Right forelimb (tissue), 1 donor: ENCODE data around the gene CLCN6.
A peak's percentile ranks its signal among the peaks of the same experiment; 100 is the strongest.

Experiments
- DNase-seq: peaks from one replicate; pipeline ENCODE4 v3.0.0-alpha.2; 2018

Gene CLCN6

GRCh38 chr1:11831945-11832725 lies 26.1 kb downstream of the CLCN6 start:
- DNase-seq: no peak

GRCh38 chr1:11833497-11833896 lies 27.5 kb downstream of the CLCN6 start:
- DNase-seq: no peak

- DNase-seq: no peak
Measured at GRCh38 chr1:11833900-11834299, 27.9 kb downstream of the CLCN6 start.

GRCh38 chr1:11835441-11836225 lies 29.6 kb downstream of the CLCN6 start:
- no peak for DNase-seq

GRCh38 chr1:11836955-11837766 lies 31.2 kb downstream of the CLCN6 start:
- no peak for DNase-seq

GRCh38 chr1:11837767-11838348 lies 31.9 kb downstream of the CLCN6 start:
- DNase-seq: no peak

GRCh38 chr1:11838349-11839272 lies 32.6 kb downstream of the CLCN6 start:
- peak; percentile 83 for DNase-seq

- DNase-seq: no peak
Measured at GRCh38 chr1:11839727-11840705, 34.0 kb downstream of the CLCN6 start.

GRCh38 chr1:11841245-11842153 lies 35.5 kb downstream of the CLCN6 start:
- no peak for DNase-seq

- no peak for DNase-seq
Measured at GRCh38 chr1:11842154-11843041, 36.4 kb downstream of the CLCN6 start.

GRCh38 chr1:11845641-11846335 lies 39.8 kb downstream of the CLCN6 start:
- DNase-seq: no peak

- peak; percentile 56 for DNase-seq
Measured at GRCh38 chr1:11847667-11848372, 41.8 kb downstream of the CLCN6 start, which contains the start of gene NPPA. Gene NPPA, minus strand, starts transcription at chr1:11847783. Its CDS starts 99 bp downstream, at chr1:11847684.

GRCh38 chr1:11848373-11848700 lies 42.3 kb downstream of the CLCN6 start:
- DNase-seq: no peak

- no peak for DNase-seq
Measured at GRCh38 chr1:11850156-11850555, 44.2 kb downstream of the CLCN6 start.

- no peak for DNase-seq
Measured at GRCh38 chr1:11851180-11851579, 45.2 kb downstream of the CLCN6 start.

GRCh38 chr1:11854519-11854918 lies 48.5 kb downstream of the CLCN6 start:
- DNase-seq: no peak

- DNase-seq: no peak
Measured at GRCh38 chr1:11855430-11855829, 49.4 kb downstream of the CLCN6 start.
